Gastroesophageal sphincter (tissue), 4 donors: Measurements from ENCODE around the gene BTBD6. TPM values are rescaled to one million over a fixed set of nuclear protein-coding genes. Genes with fewer than 3 reads are reported as not detected.
"Not testable (repeated sequence)": the region's sequence is repeated elsewhere in the genome, so short reads cannot be mapped to it uniquely, and the experiment has no call there.

ENCODE experiments used
- ATAC-seq: fragments of 150-250 bp; one replicate; pipeline ENCODE4 v1.9.1; 2016; ENCODE audit warnings: mild to moderate bottlenecking, moderate library complexity
- H3K27ac ChIP-seq, 4 donors: fragments of 200-600 bp; sonication (generic) in 3 of 4; 1 replicate in 3 of 4; 2 replicates in 1 of 4; pipeline ENCODE4 v1.5.1; 2016 to 2019
- H3K27me3 ChIP-seq: fragments of 200-600 bp; sonication (generic); one replicate; pipeline ENCODE4 v1.5.1; 2019
- H3K36me3 ChIP-seq, 2 donors: fragments of 200-600 bp; sonication (generic); one replicate each; pipeline ENCODE4 v1.5.1; 2019; ENCODE audit warnings: control low read depth in 1 of 2
- H3K4me1 ChIP-seq, 3 donors: fragments of 200-600 bp; sonication (generic); 1 replicate in 2 of 3; 2 replicates in 1 of 3; pipeline ENCODE4 v1.5.1; 2016 to 2019; ENCODE audit warnings: control low read depth in 2 of 3
- H3K4me3 ChIP-seq, 2 donors: fragments of 200-600 bp; sonication (generic); one replicate each; pipeline ENCODE4 v1.5.1; 2019; ENCODE audit warnings: mild to moderate bottlenecking in 1 of 2, moderate library complexity in 1 of 2
- H3K9me3 ChIP-seq, 3 donors: fragments of 200-600 bp; sonication (generic); one replicate each; pipeline ENCODE4 v1.5.1; 2017 to 2019; ENCODE audit warnings: control low read depth in 2 of 3
- CTCF ChIP-seq, 4 experiments: fragments of 200-600 bp in 2 of 4; fragments of 450-650 bp in 2 of 4; sonication (generic) in 1 of 4; IDR thresholded peaks; one replicate each; pipeline ENCODE4 v1.5.1; 2017 to 2019; ENCODE audit warnings: antibody characterized with exemption in 4 of 4, mild to moderate bottlenecking in 2 of 4, moderate library complexity in 2 of 4
- EP300 ChIP-seq: sonication (generic); formaldehyde crosslinking; IDR thresholded peaks from one replicate; pipeline ENCODE4 v1.6.1; 2017; ENCODE audit warnings: antibody characterized with exemption, mild to moderate bottlenecking
- POLR2A ChIP-seq, 2 donors: fragments of 450-650 bp; IDR thresholded peaks; one replicate each; pipeline ENCODE4 v1.6.1; 2017; ENCODE audit warnings: antibody characterized with exemption in 2 of 2, mild to moderate bottlenecking in 2 of 2, moderate library complexity in 1 of 2
- POLR2AphosphoS5 ChIP-seq: sonication (generic); formaldehyde crosslinking; IDR thresholded peaks from one replicate; pipeline ENCODE4 v1.6.1; 2017; ENCODE audit warnings: antibody characterized with exemption
- WGBS, 2 donors: methylation state at CpG; one replicate each; pipeline ENCODE4 v1.1.5; 2018; ENCODE audit warnings: low coverage in 1 of 2; 5-methylcytosine and 5-hydroxymethylcytosine counted together
- total RNA-seq, 4 donors: library from RNA; depleted of rRNA; stranded (reverse); fragments of >200 nt; gene quantifications; one replicate each; pipeline ENCODE4 v1.1.0, GENCODE V29; 2016

Gene BTBD6
- total RNA-seq, 4 donors from 2014 or later = 50.9 to 80.7 (median 66.1) TPM

GRCh38 chr14:105292826-105293711, 44.7 kb downstream of the BTBD6 start:
- ATAC-seq = peak; percentile 31
- no peaks in the 10 kb centered on the region for H3K9me3 ChIP-seq
- peaks cover 0 to 50% (median 18%) of the 10 kb centered on the region in 3 donors for H3K4me1 ChIP-seq
- H3K36me3 ChIP-seq = no peaks in the 10 kb centered on the region
- no peak overlapping the region for H3K4me3 ChIP-seq
- peak overlapping the region in 1 of 4 donors; percentile 9 for H3K27ac ChIP-seq
- 43 to 94% methylated on average over 3 to 6 of the region's 26 CpGs for WGBS, 2 donors
- no peak for TF ChIP-seq POLR2A (IDR thresholded peaks at IDR 0.05)
- no peak for TF ChIP-seq EP300
- TF ChIP-seq POLR2AphosphoS5 = no peak
- TF ChIP-seq CTCF (IDR thresholded peaks at IDR 0.05) = no peak
- no peaks in the 10 kb centered on the region for H3K27me3 ChIP-seq

- no peaks in the 10 kb centered on the region for H3K27me3 ChIP-seq
- H3K4me1 ChIP-seq = peaks cover 0 to 61% (median 25%) of the 10 kb centered on the region in 3 donors
- WGBS, 2 donors = no CpG with 5 or more reads among the region's 15 CpGs
- peak; percentile 60 for ATAC-seq
- no peak for TF ChIP-seq POLR2AphosphoS5
- TF ChIP-seq EP300 = no peak
- TF ChIP-seq CTCF (IDR thresholded peaks at IDR 0.05) = no peak
- no peak for TF ChIP-seq POLR2A (IDR thresholded peaks at IDR 0.05)
- H3K4me3 ChIP-seq = no peak overlapping the region
- peak overlapping the region in 1 of 4 donors; percentile 29 for H3K27ac ChIP-seq
- H3K36me3 ChIP-seq = no peaks in the 10 kb centered on the region
- H3K9me3 ChIP-seq = no peaks in the 10 kb centered on the region
Measured at GRCh38 chr14:105294142-105294597, 45.8 kb downstream of the BTBD6 start.

GRCh38 chr14:105297311-105297710, 49.0 kb downstream of the BTBD6 start:
- ATAC-seq, H3K36me3 ChIP-seq, H3K4me3 ChIP-seq, H3K27ac ChIP-seq, H3K9me3 ChIP-seq, H3K27me3 ChIP-seq: not testable (repeated sequence)
- H3K4me1 ChIP-seq = peaks cover 0 to 56% (median 33%) of the 10 kb centered on the region in 3 donors
- WGBS, 2 donors = 91 to 93% methylated on average over 6 to 11 of the region's 11 CpGs

GRCh38 chr14:105299654-105300541, 51.6 kb downstream of the BTBD6 start:
- ATAC-seq = peak; percentile 13
- Histone ChIP-seq H3K4me1 (peaks cover 0 to 30% (median 15%) of the 10 kb centered on the region in 3 donors), H3K9me3 (no peaks in the 10 kb centered on the region), H3K4me3 (peak overlapping the region; percentile 47 to 89), H3K36me3 (no peaks in the 10 kb centered on the region), H3K27me3 (no peaks in the 10 kb centered on the region), H3K27ac (peak overlapping the region; percentile 88 to 99 (median 98))
- peak; percentile 10 for TF ChIP-seq POLR2AphosphoS5
- no peak for TF ChIP-seq EP300
- no peak for TF ChIP-seq CTCF (IDR thresholded peaks at IDR 0.05)
- no peak for TF ChIP-seq POLR2A (IDR thresholded peaks at IDR 0.05)
- WGBS, 2 donors = 67% methylated on average over 3 of the region's 54 CpGs

Other genes with a start within 250 kb of the BTBD6 start
- 1 to 10 TPM; 5.8 to 7.8 (median 6.2) TPM for gene CDCA4, start 227.4 kb upstream of the BTBD6 start, total RNA-seq
- 1 to 10 TPM; 1.0 to 3.2 (median 2.1) TPM for gene GPR132, start 183.1 kb upstream of the BTBD6 start, total RNA-seq
- gene JAG2, start 79.8 kb upstream of the BTBD6 start, total RNA-seq = 10 to 100 TPM in 3 of 4 donors, 1 to 10 TPM in 1; 3.7 to 18.8 (median 14.5) TPM
- 1 to 10 TPM; 3.4 to 8.4 (median 4.6) TPM for gene NUDT14, start 67.2 kb upstream of the BTBD6 start, total RNA-seq
- gene BRF1, start 52.5 kb downstream of the BTBD6 start, total RNA-seq = 10 to 100 TPM; 25.2 to 35.6 (median 30.9) TPM
- gene PACS2, start 66.2 kb downstream of the BTBD6 start, total RNA-seq = 10 to 100 TPM; 61.5 to 91.1 (median 74.7) TPM
- gene TEX22, start 150.0 kb downstream of the BTBD6 start, total RNA-seq = under 1 TPM in 1 of 4 donors, not detected in 3; 0.42 TPM
- 10 to 100 TPM; 48.0 to 83.5 (median 58.7) TPM for gene MTA1, start 171.3 kb downstream of the BTBD6 start, total RNA-seq
- gene CRIP2, start 226.3 kb downstream of the BTBD6 start, total RNA-seq = 100 to 1,000 TPM; 165 to 518 (median 343) TPM
- gene CRIP1, start 238.4 kb downstream of the BTBD6 start, total RNA-seq = 10 to 100 TPM; 11.2 to 57.9 (median 34.2) TPM
- gene TEDC1, start 242.7 kb downstream of the BTBD6 start, total RNA-seq = 1 to 10 TPM; 4.6 to 7.9 (median 5.4) TPM